HCT116 (cell line): ENCODE measurements around the gene GPR3. TPM values are rescaled to one million over a fixed set of nuclear protein-coding genes. Genes with fewer than 3 reads are reported as not detected.

Experiments
- ATAC-seq: fragments of 200-7000 bp; cut with Tn5 transposase; 2 replicates; pipeline ENCODE4 v1.9.1; 2020; ENCODE audit warnings: mild to moderate bottlenecking, moderate library complexity
- BruUV-seq: library from RNA; stranded (reverse); fragments of 400-500 nt; replicated peaks from 2 replicates; lab custom pipeline; 2021; lab: Mats Ljungman, UMichigan
- CTCF ChIA-PET: fragments of 300-600 bp; sonication (Branson Sonifier 250); formaldehyde crosslinking; loops from one replicate; lab custom pipeline; 2021; ENCODE audit warnings: antibody characterized with exemption; lab: Charles Lee
- POLR2A ChIA-PET: fragments of 300-600, 350-600 bp; sonication (Branson Sonifier 250); formaldehyde crosslinking; loops from one replicate; lab custom pipeline; 2021; ENCODE audit warnings: antibody characterized with exemption; lab: Charles Lee
- RAD21 ChIA-PET, 2 experiments: fragments of 300-600 bp; sonication (Branson Sonifier 250); formaldehyde crosslinking; loops; one replicate each; lab custom pipeline; 2023; ENCODE audit warnings: low total read pairs in 2 of 2; ENCODE audit not compliant: uncharacterized antibody in 2 of 2, unreplicated experiment in 2 of 2, low non-redundant PET in 1 of 2; lab: Charles Lee
- DNase-seq: peaks from one replicate; pipeline ENCODE4 v3.0.0-alpha.2; 2010; ENCODE audit warnings: low read depth, low spot score
- H2AFZ ChIP-seq: fragments of 200-600 bp; shearing (Covaris generic), sonication (generic); 2 replicates; pipeline ENCODE4 v1.6.1; 2017; ENCODE audit warnings: low read depth, mixed run types, mixed read lengths, antibody characterized with exemption, low read length; ENCODE audit not compliant: poor library complexity, severe bottlenecking
- H3K27ac ChIP-seq: 2 replicates; pipeline ENCODE4 v1.5.1; 2012; ENCODE audit warnings: low read depth, low read length
- H3K27me3 ChIP-seq: fragments of 200-600 bp; sonication (generic); 2 replicates; pipeline ENCODE4 v1.6.1; 2016; ENCODE audit warnings: mixed run types, low read length, mixed read lengths; ENCODE audit not compliant: insufficient read depth
- H3K36me3 ChIP-seq, 2 experiments: fragments of 200-500 bp in 1 of 2; fragments of 200-600 bp in 1 of 2; sonication (Bioruptor generic) in 1 of 2; sonication (generic) in 1 of 2; 2 replicates each; pipeline versions ENCODE4 v1.5.1 to v1.6.1; 2014 to 2016; ENCODE audit warnings: low read length in 2 of 2, inconsistent platforms in 1 of 2, mixed read lengths in 1 of 2, mixed run types in 1 of 2; ENCODE audit not compliant: insufficient read depth in 2 of 2, control insufficient read depth in 1 of 2
- H3K4me1 ChIP-seq, 2 experiments: fragments of 200-600 bp in 1 of 2; sonication (generic) in 1 of 2; 2 replicates each; pipeline versions ENCODE4 v1.5.1 to v1.6.1; 2012 to 2017; ENCODE audit warnings: low read length in 2 of 2, inconsistent platforms in 1 of 2, mild to moderate bottlenecking in 1 of 2, mixed read lengths in 1 of 2, mixed run types in 1 of 2, moderate library complexity in 1 of 2; ENCODE audit not compliant: insufficient read depth in 2 of 2, control insufficient read depth in 1 of 2
- H3K4me2 ChIP-seq: fragments of 200-600 bp; sonication (generic); 2 replicates; pipeline ENCODE4 v1.6.1; 2017; ENCODE audit warnings: mixed run types, low read length, mixed read lengths
- H3K4me3 ChIP-seq, 2 experiments: fragments of 200-600 bp in 1 of 2; sonication (generic) in 1 of 2; replicated peaks in 1 of 2; 2 replicates each; pipeline ENCODE4 v1.5.1; 2011 to 2016; ENCODE audit warnings: low read length in 2 of 2, control low read depth in 1 of 2, low read depth in 1 of 2, mild to moderate bottlenecking in 1 of 2, mixed read lengths in 1 of 2, mixed run types in 1 of 2
- H3K79me2 ChIP-seq: fragments of 200-600 bp; sonication (generic); 2 replicates; pipeline ENCODE4 v1.6.1; 2017; ENCODE audit warnings: mild to moderate bottlenecking, mixed run types, low read length, moderate library complexity, mixed read lengths; ENCODE audit not compliant: insufficient read depth
- H3K9ac ChIP-seq: fragments of 200-600 bp; sonication (generic); 2 replicates; pipeline ENCODE4 v1.6.1; 2016; ENCODE audit warnings: low read length, mixed read lengths
- H3K9me2 ChIP-seq: fragments of 200-600 bp; sonication (generic), shearing (Covaris generic); 2 replicates; pipeline ENCODE4 v1.6.1; 2017; ENCODE audit warnings: mixed run types, mild to moderate bottlenecking, moderate library complexity; ENCODE audit not compliant: insufficient read depth
- H3K9me3 ChIP-seq, 2 experiments: fragments of 200-500 bp in 1 of 2; fragments of 200-600 bp in 1 of 2; sonication (Bioruptor generic) in 1 of 2; sonication (generic) in 1 of 2; 2 replicates each; pipeline ENCODE4 v1.6.1; 2014 to 2017; ENCODE audit warnings: low read length in 2 of 2, mixed read lengths in 2 of 2, inconsistent platforms in 1 of 2, low read depth in 1 of 2, mild to moderate bottlenecking in 1 of 2, mixed run types in 1 of 2, moderate library complexity in 1 of 2; ENCODE audit not compliant: control insufficient read depth in 1 of 2, insufficient read depth in 1 of 2
- H4K20me1 ChIP-seq: fragments of 200-600 bp; sonication (generic), shearing (Covaris generic); 2 replicates; pipeline ENCODE4 v1.6.1; 2017; ENCODE audit warnings: mixed run types, mild to moderate bottlenecking, moderate library complexity; ENCODE audit not compliant: insufficient read depth
- EZH2phosphoT487 ChIP-seq: fragments of 200-600 bp; IDR thresholded peaks from 2 replicates; pipeline ENCODE4 v1.6.1; 2018; ENCODE audit warnings: antibody characterized with exemption, borderline replicate concordance
- JUND ChIP-seq: IDR thresholded peaks from 2 replicates; pipeline ENCODE4 v1.6.1; 2012
- POLR2AphosphoS5 ChIP-seq: IDR thresholded peaks from 2 replicates; pipeline ENCODE4 v1.6.1; 2011; ENCODE audit warnings: mild to moderate bottlenecking, low read depth, low read length, moderate library complexity
- SRF ChIP-seq: IDR thresholded peaks from 2 replicates; pipeline ENCODE4 v1.6.1; 2012; ENCODE audit warnings: low read depth
- YY1 ChIP-seq: IDR thresholded peaks from 2 replicates; pipeline ENCODE4 v1.6.1; 2011; ENCODE audit warnings: low read length, low read depth, moderate library complexity, mild to moderate bottlenecking; ENCODE audit not compliant: insufficient replicate concordance; ENCODE audit errors: extremely low read depth
- intact Hi-C: fragments of 100-400 bp; cut with micrococcal nuclease; formaldehyde crosslinking; loops from 2 replicates; pipeline ENCODE4 v1.10.0; 2022
- total RNA-seq: library from RNA; stranded (reverse); gene quantifications from one replicate; pipeline ENCODE4 v1.2.1, GENCODE V29; 2021; ENCODE audit not compliant: unreplicated experiment

The GPR3 gene
- total RNA-seq, 1 experiment from 2014 or later = 2.8 TPM

DNA sequence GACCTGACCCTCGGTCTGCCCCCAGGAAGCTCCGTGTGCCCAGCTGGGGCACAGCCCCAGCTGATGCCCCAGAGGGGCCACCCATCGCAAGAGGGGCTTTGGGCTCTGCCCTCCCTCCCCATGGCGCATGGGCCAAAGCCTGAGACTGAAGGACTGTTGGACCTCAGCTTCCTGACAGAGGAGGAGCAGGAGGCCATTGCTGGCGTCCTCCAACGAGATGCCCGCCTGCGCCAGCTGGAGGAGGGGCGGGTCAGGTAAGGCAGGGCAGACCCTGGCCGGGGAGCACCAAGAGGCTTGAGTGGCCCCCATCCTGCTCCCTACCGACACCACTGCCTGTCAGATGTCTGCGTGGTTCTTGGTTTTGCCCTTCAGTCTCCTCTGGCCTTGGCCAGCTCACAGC lies 47.1 kb upstream of the GPR3 start:
- POLR2A ChIA-PET = no interaction called here
- ATAC-seq (no peak), DNase-seq (no peak)
- CTCF ChIA-PET = no interaction called here
- Histone ChIP-seq H4K20me1 (no peaks in the 10 kb centered on the region), H3K79me2 (peaks cover 21% of the 10 kb centered on the region; the same call in 1 of the 2 replicates), H3K4me2 (no peak overlapping the region), H3K36me3 (no peaks in the 10 kb centered on the region), H2AFZ (no peak overlapping the region), H3K9me2 (no peaks in the 10 kb centered on the region), H3K9me3 (no peaks in the 10 kb centered on the region), H3K9ac (no peak overlapping the region), H3K27ac (no peak overlapping the region), H3K4me3 (no peak overlapping the region), H3K4me1 (peaks cover 41 to 79% of the 10 kb centered on the region in 2 experiments), H3K27me3 (no peaks in the 10 kb centered on the region)
- TF ChIP-seq YY1 (no peak), JUND (no peak), SRF (no peak), POLR2AphosphoS5 (no peak)
- intact Hi-C loops = no loop called here
- RAD21 ChIA-PET = no interaction called here
- BruUV-seq = no TSS peak

DNA sequence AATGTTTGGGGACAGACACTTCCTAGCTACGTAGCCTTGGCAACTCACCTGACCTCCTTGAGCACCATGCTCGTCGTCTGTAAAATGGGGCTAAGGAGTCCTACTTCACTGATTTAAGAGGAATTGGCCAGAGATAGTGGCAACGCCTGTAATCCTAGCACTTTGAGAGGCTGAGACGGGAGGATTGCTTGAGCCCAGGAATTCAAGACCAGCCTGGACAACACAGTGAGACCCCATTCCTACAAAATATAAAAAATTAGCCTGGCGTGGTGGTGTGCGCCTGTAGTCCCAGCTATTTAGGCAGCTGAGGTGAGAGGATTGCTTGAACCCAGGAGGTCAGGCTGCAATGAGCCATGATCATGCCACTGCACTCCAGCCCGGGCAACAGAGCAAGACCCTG lies 46.1 kb upstream of the GPR3 start:
- CTCF ChIA-PET = interaction anchor here (1.4 kb wide), 1 partner anchor 42 kb away, joined by 3 read pairs; no protein-coding TSS in a partner anchor

More for the DNA sequence above, 46.1 kb upstream of the GPR3 start:
- Histone ChIP-seq H3K27ac (peak overlapping the region; percentile 20; the same call in 1 of the 2 replicates), H4K20me1 (no peaks in the 10 kb centered on the region), H3K9ac (no peak overlapping the region), H3K36me3 (no peaks in the 10 kb centered on the region), H3K4me1 (peaks cover 35 to 68% of the 10 kb centered on the region in 2 experiments), H3K79me2 (peaks cover 21% of the 10 kb centered on the region; the same call in 1 of the 2 replicates), H3K9me2 (no peaks in the 10 kb centered on the region), H3K27me3 (no peaks in the 10 kb centered on the region), H3K9me3 (no peaks in the 10 kb centered on the region), H3K4me3 (no peak overlapping the region), H2AFZ (no peak overlapping the region), H3K4me2 (no peak overlapping the region)
- no TSS peak for BruUV-seq
- RAD21 ChIA-PET = no interaction called here
- POLR2A ChIA-PET = interaction anchor here (1.2 kb wide), 1 partner anchor 20 kb away, joined by 3 read pairs; the partner anchor contains the start of gene MAP3K6
- ATAC-seq (no peak), DNase-seq (no peak)
- intact Hi-C loops = no loop called here
- TF ChIP-seq YY1 (no peak), EZH2phosphoT487 (no peak)
